HG03280 (cell line): ENCODE results near the gene POTEI.
"Not testable (repeated sequence)": the region's sequence is repeated elsewhere in the genome, so short reads cannot be mapped to it uniquely, and the experiment has no call there.

Experiments
- ATAC-seq: cut with Tn5 transposase; IDR thresholded peaks from one replicate; pipeline ENCODE4 v1.9.1; 2021; ENCODE audit warnings: mild to moderate bottlenecking, moderate library complexity; ENCODE audit not compliant: unreplicated experiment

The POTEI gene

GRCh38 chr2:130491073-130491472, 18.1 kb downstream of the POTEI start:
- not testable (repeated sequence) for ATAC-seq

GRCh38 chr2:130455413-130455812, 53.7 kb downstream of the POTEI start:
- not testable (repeated sequence) for ATAC-seq

- ATAC-seq = not testable (repeated sequence)
Observed at GRCh38 chr2:130454712-130455083, 54.4 kb downstream of the POTEI start.

- not testable (repeated sequence) for ATAC-seq
Observed at GRCh38 chr2:130453955-130454711, 55.0 kb downstream of the POTEI start.

GRCh38 chr2:130452897-130453296, 56.2 kb downstream of the POTEI start:
- ATAC-seq = not testable (repeated sequence)

- not testable (repeated sequence) for ATAC-seq
Observed at GRCh38 chr2:130451823-130452222, 57.3 kb downstream of the POTEI start.

- ATAC-seq = not testable (repeated sequence)
Observed at GRCh38 chr2:130451278-130451677, 57.9 kb downstream of the POTEI start.

- ATAC-seq = not testable (repeated sequence)
Observed at GRCh38 chr2:130450366-130450765, 58.8 kb downstream of the POTEI start.

GRCh38 chr2:130427631-130428030, 81.5 kb downstream of the POTEI start:
- ATAC-seq = peak; percentile 56

- not testable (repeated sequence) for ATAC-seq
Observed at GRCh38 chr2:130418845-130419244, 90.3 kb downstream of the POTEI start.

GRCh38 chr2:130416693-130417092, 92.4 kb downstream of the POTEI start:
- not testable (repeated sequence) for ATAC-seq
